ENCODE results near the gene FFAR4.

DNA sequence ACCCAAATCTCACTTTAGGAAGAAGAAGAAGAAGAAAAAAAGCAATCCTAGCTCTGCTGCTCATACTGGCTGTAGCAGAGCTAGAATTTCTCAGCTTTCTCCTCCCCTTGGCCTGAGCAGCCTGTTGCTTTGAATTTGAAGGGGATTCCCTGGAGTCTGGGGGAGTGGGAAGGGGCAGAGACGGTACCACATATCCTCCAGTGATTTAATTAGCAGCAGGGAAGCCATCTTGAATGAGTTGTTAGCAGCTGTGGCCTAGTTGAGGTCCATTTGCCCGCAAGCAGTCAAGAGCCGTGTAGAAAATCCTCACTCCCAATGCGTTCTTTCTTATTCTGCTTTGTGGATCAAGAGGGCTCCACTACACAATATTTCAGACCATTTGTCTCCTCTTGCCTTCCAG, 62.4 kb downstream of the FFAR4 start:
- TF ChIP-seq, protein P1, sequence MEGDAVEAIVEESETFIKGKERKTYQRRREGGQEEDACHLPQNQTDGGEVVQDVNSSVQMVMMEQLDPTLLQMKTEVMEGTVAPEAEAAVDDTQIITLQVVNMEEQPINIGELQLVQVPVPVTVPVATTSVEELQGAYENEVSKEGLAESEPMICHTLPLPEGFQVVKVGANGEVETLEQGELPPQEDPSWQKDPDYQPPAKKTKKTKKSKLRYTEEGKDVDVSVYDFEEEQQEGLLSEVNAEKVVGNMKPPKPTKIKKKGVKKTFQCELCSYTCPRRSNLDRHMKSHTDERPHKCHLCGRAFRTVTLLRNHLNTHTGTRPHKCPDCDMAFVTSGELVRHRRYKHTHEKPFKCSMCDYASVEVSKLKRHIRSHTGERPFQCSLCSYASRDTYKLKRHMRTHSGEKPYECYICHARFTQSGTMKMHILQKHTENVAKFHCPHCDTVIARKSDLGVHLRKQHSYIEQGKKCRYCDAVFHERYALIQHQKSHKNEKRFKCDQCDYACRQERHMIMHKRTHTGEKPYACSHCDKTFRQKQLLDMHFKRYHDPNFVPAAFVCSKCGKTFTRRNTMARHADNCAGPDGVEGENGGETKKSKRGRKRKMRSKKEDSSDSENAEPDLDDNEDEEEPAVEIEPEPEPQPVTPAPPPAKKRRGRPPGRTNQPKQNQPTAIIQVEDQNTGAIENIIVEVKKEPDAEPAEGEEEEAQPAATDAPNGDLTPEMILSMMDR (IDR thresholded peaks at IDR 0.05) = no peak
- TF ChIP-seq POLR2A (IDR thresholded peaks at IDR 0.05) = no peak

All from adrenal gland (tissue), 5 donors.